SK-N-SH treated with all-trans-retinoic acid at 6 μM for 48 hours (cell line): Measurements from ENCODE around the gene ZMIZ1.

Source experiments
- BACH2 ChIP-seq: fragments of 250-450 bp; sonication (Bioruptor Pico); IDR thresholded peaks from 2 replicates; pipeline ENCODE4 v1.9.0; 2021; ENCODE audit warnings: mild to moderate bottlenecking, borderline replicate concordance
- CREB5 ChIP-seq: fragments of 250-450 bp; sonication (Bioruptor Pico); IDR thresholded peaks from 2 replicates; pipeline ENCODE4 v1.5.1; 2020; ENCODE audit warnings: low read depth, mild to moderate bottlenecking, moderate library complexity
- CSDC2 ChIP-seq: fragments of 250-450 bp; sonication (Bioruptor Pico); IDR thresholded peaks from 2 replicates; pipeline ENCODE4 v1.5.0; 2020; ENCODE audit warnings: mild to moderate bottlenecking, moderate library complexity
- CSRNP3 ChIP-seq: fragments of 250-450 bp; sonication (Bioruptor Pico); IDR thresholded peaks from 2 replicates; pipeline ENCODE4 v1.5.1; 2021; ENCODE audit warnings: mild to moderate bottlenecking, moderate library complexity
- OSR1 ChIP-seq: fragments of 250-450 bp; sonication (Bioruptor Pico); IDR thresholded peaks from 2 replicates; pipeline ENCODE4 v1.8.0; 2022; ENCODE audit warnings: moderate library complexity, mild to moderate bottlenecking, inconsistent platforms
- PATZ1 ChIP-seq: fragments of 250-450 bp; sonication (Bioruptor Pico); IDR thresholded peaks from 2 replicates; pipeline ENCODE4 v1.8.0; 2020; ENCODE audit warnings: mild to moderate bottlenecking, moderate library complexity, borderline replicate concordance
- SNAI2 ChIP-seq: fragments of 250-450 bp; sonication (Bioruptor Pico); IDR thresholded peaks from 2 replicates; pipeline ENCODE4 v1.5.0; 2020; ENCODE audit warnings: mild to moderate bottlenecking, moderate library complexity
- ZC3H10 ChIP-seq: fragments of 250-450 bp; sonication (Bioruptor Pico); IDR thresholded peaks from 2 replicates; pipeline ENCODE4 v1.5.1; 2021; ENCODE audit warnings: mild to moderate bottlenecking, moderate library complexity
- ZNF565 ChIP-seq: fragments of 450-650 bp; formaldehyde crosslinking; conservative IDR thresholded peaks from 2 replicates; pipeline ENCODE4 v1.5.0; 2020; ENCODE audit warnings: low read depth, mild to moderate bottlenecking, moderate library complexity
- ZNF70 ChIP-seq: fragments of 450-650 bp; formaldehyde crosslinking; IDR thresholded peaks from 2 replicates; pipeline ENCODE4 v1.5.0; 2020; ENCODE audit warnings: mild to moderate bottlenecking, moderate library complexity

GRCh38 chr10:79138449-79139123 lies 69.8 kb downstream of the ZMIZ1 start:
- TF ChIP-seq CSRNP3 (no peak), CREB5 (CRISPR knock-in tag) (no peak), BACH2 (CRISPR knock-in tag) (no peak), CSDC2 (no peak), ZNF70 (CRISPR knock-in tag) (no peak), PATZ1 (CRISPR knock-in tag) (no peak), ZNF565 (no peak), SNAI2 (CRISPR knock-in tag) (no peak), OSR1 (CRISPR knock-in tag) (no peak), ZC3H10 (no peak)
